Subcutaneous preadipocyte (primary cell): Measurements from ENCODE around the gene FAM9B. TPM values are rescaled to one million over a fixed set of nuclear protein-coding genes. Genes with fewer than 3 reads are reported as not detected.

Experiments used
- total RNA-seq: library from RNA; depleted of rRNA; stranded (reverse); fragments of >200 nt; gene quantifications from 2 replicates; pipeline ENCODE4 v1.2.3, GENCODE V29; 2012

The FAM9B gene
- not detected in 2 replicates for total RNA-seq

DNA sequence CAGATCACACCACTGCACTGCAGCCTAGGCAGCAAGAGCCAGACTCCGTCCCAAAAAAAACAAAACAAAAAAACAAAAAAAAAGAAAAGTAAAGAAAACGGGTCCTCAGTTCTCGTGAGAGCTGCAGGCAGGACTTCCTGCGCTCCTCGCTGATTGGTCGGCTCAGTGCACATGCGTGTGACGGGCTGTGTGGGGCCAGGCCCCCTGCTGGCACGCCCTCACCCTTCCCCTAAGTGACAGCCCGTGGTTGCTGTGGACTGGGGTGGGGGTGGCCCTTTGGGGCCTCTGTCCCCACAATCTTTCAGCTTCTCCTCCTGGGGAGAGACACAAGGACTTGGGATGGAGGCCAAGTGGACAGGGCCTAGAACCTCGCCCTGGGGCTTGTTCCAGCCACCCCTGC, at the start of gene FAM9B:
TSS of gene FAM9B (minus strand) at position 139 of the 400 bp plus-strand sequence. CDS start 1,141 bp downstream, outside the sequence.

Other genes with a start within 250 kb of the FAM9B start
- gene FAM9A, start 232.7 kb downstream of the FAM9B start, total RNA-seq, result not detected in 2 replicates